B cell (primary cell): Measurements from ENCODE around the gene AP3M1. TPM values are rescaled to one million over a fixed set of nuclear protein-coding genes. Genes with fewer than 3 reads are reported as not detected.

Experiments
- ATAC-seq: fragments of 200-7000 bp; cut with Tn5 transposase; one replicate; pipeline ENCODE4 v1.10.0; 2021; ENCODE audit warnings: low read depth, mild to moderate bottlenecking, moderate number of reproducible peaks, moderate library complexity
- CTCF ChIA-PET: fragments of 350-600 bp; sonication (Branson Sonifier 250); formaldehyde crosslinking; loops from one replicate; lab custom pipeline; 2021; ENCODE audit warnings: antibody characterized with exemption, inconsistent platforms; lab: Charles Lee
- POLR2A ChIA-PET: fragments of 350-600 bp; sonication (Branson Sonifier 250); formaldehyde crosslinking; loops from one replicate; lab custom pipeline; 2021; ENCODE audit warnings: antibody characterized with exemption; lab: Charles Lee
- DNase-seq: peaks from one replicate; pipeline ENCODE4 v3.0.0; 2013
- H2AFZ ChIP-seq: 2 replicates; pipeline ENCODE4 v1.6.1; 2012; ENCODE audit warnings: mild to moderate bottlenecking, low read depth, low read length; ENCODE audit not compliant: insufficient read depth, poor library complexity, severe bottlenecking
- H3K27ac ChIP-seq, 2 donors: 1 replicate in 1 of 2; 2 replicates in 1 of 2; pipeline ENCODE4 v1.5.1; 2012 to 2013; ENCODE audit warnings: low read length in 2 of 2, mild to moderate bottlenecking in 2 of 2, moderate library complexity in 1 of 2
- H3K27me3 ChIP-seq, 4 experiments: fragments of 200-600 bp in 1 of 4; sonication (generic) in 1 of 4; replicated peaks in 1 of 4; 1 replicate in 2 of 4; 2 replicates in 2 of 4; pipeline versions ENCODE4 v1.6.1 to v1.7.0; 2013 to 2016; ENCODE audit warnings: low read length in 3 of 4, mild to moderate bottlenecking in 2 of 4, mixed read lengths in 1 of 4, moderate library complexity in 1 of 4; ENCODE audit not compliant: insufficient read depth in 4 of 4, control insufficient read depth in 3 of 4; ENCODE audit errors: control extremely low read depth in 1 of 4
- H3K36me3 ChIP-seq, 2 experiments: replicated peaks in 1 of 2; 1 replicate in 1 of 2; 2 replicates in 1 of 2; pipeline versions ENCODE4 v1.6.1 to v1.7.1; 2013; ENCODE audit warnings: low read length in 1 of 2; ENCODE audit not compliant: insufficient read depth in 2 of 2, control insufficient read depth in 1 of 2; ENCODE audit errors: control extremely low read depth in 1 of 2, extremely low read depth in 1 of 2
- H3K4me1 ChIP-seq, 2 donors: fragments of 200-600 bp in 1 of 2; sonication (generic) in 1 of 2; 1 replicate in 1 of 2; 2 replicates in 1 of 2; pipeline versions ENCODE4 v1.5.1 to v1.6.1; 2013 to 2017; ENCODE audit warnings: low read length in 2 of 2; ENCODE audit not compliant: control insufficient read depth in 2 of 2, insufficient read depth in 2 of 2
- H3K4me2 ChIP-seq: replicated peaks from 2 replicates; pipeline ENCODE3; 2012; ENCODE audit warnings: mild to moderate bottlenecking, low read depth, low read length; ENCODE audit not compliant: poor library complexity, severe bottlenecking
- H3K4me3 ChIP-seq, 5 experiments: fragments of 200-600 bp in 1 of 5; sonication (generic) in 1 of 5; 1 replicate in 3 of 5; 2 replicates in 2 of 5; pipeline versions ENCODE4 v1.5.1 to v1.7.0; 2011 to 2016; ENCODE audit warnings: low read length in 4 of 5, mild to moderate bottlenecking in 4 of 5, low read depth in 2 of 5, control low read depth in 1 of 5, moderate library complexity in 1 of 5; ENCODE audit not compliant: insufficient read depth in 1 of 5; ENCODE audit errors: control extremely low read depth in 1 of 5, extremely low read depth in 1 of 5
- H3K79me2 ChIP-seq: fragments of 200-600 bp; sonication (generic); one replicate; pipeline ENCODE4 v1.6.0; 2016; ENCODE audit warnings: low read length; ENCODE audit not compliant: control insufficient read depth, insufficient read depth
- H3K9ac ChIP-seq: fragments of 200-600 bp; sonication (generic); 2 replicates; pipeline ENCODE4 v1.6.1; 2017; ENCODE audit warnings: mild to moderate bottlenecking, low read length, moderate library complexity
- H3K9me3 ChIP-seq, 3 donors: one replicate each; pipeline versions ENCODE4 v1.6.1 to v1.7.1; 2013; ENCODE audit warnings: low read length in 2 of 3; ENCODE audit not compliant: control insufficient read depth in 2 of 3, insufficient read depth in 1 of 3; ENCODE audit errors: control extremely low read depth in 1 of 3
- H4K20me1 ChIP-seq: 2 replicates; pipeline ENCODE4 v1.6.0; 2012; ENCODE audit warnings: mild to moderate bottlenecking, low read length; ENCODE audit not compliant: insufficient read depth, control insufficient read depth, poor library complexity, severe bottlenecking
- H3K27ac Mint-ChIP-seq: one replicate; pipeline ENCODE4 v1.8.0; 2021; ENCODE audit warnings: mixed read lengths
- H3K27me3 Mint-ChIP-seq: one replicate; pipeline ENCODE4 v1.8.0; 2021; ENCODE audit warnings: mixed read lengths
- H3K4me1 Mint-ChIP-seq: one replicate; pipeline ENCODE4 v1.8.0; 2021; ENCODE audit warnings: mixed read lengths
- H3K4me3 Mint-ChIP-seq: one replicate; pipeline ENCODE4 v1.8.0; 2021; ENCODE audit warnings: mixed read lengths
- H3K9me3 Mint-ChIP-seq: one replicate; pipeline ENCODE4 v1.8.0; 2022; ENCODE audit warnings: mixed read lengths; ENCODE audit not compliant: insufficient read depth
- CTCF ChIP-seq: fragments of 200-600 bp; IDR thresholded peaks from one replicate; pipeline ENCODE4 v1.8.0; 2022; ENCODE audit warnings: antibody characterized with exemption, mild to moderate bottlenecking
- EZH2 ChIP-seq: IDR thresholded peaks from 2 replicates; pipeline ENCODE4 v1.6.1; 2012; ENCODE audit warnings: borderline replicate concordance, low read depth, mild to moderate bottlenecking, moderate library complexity, low read length; ENCODE audit not compliant: insufficient read depth, poor library complexity, severe bottlenecking
- WGBS: methylation state at CpG from one replicate; pipeline ENCODE4 v1.1.5; 2013; ENCODE audit warnings: missing lambda C conversion rate; ENCODE audit not compliant: insufficient coverage; 5-methylcytosine and 5-hydroxymethylcytosine counted together
- intact Hi-C: fragments of 100-400 bp; cut with micrococcal nuclease; formaldehyde crosslinking; loops from one replicate; pipeline ENCODE4 v1.10.0; 2022
- polyA plus RNA-seq: library from polyadenylated mRNA; depleted of rRNA; stranded (reverse); fragments of >200 nt; gene quantifications from 2 replicates; pipeline ENCODE4 v1.2.3, GENCODE V29; 2012
- total RNA-seq, 2 donors: library from RNA; stranded (reverse); fragments of 120-200 nt in 1 of 2; gene quantifications; 1 replicate in 1 of 2; 2 replicates in 1 of 2; pipeline versions ENCODE4 v1.2.3 to v1.2.4, GENCODE V29; 2013 to 2022

AP3M1 gene
- total and polyA plus RNA-seq, 2 donors (not counting 1 experiment from before 2014, with no cell fraction given), result 21.6 to 50.4 TPM

GRCh38 chr10:74083304-74083703 lies 67.3 kb downstream of the AP3M1 start:
- peaks cover 13 to 14% of the 10 kb centered on the region in 2 donors for H3K4me1 ChIP-seq
- no peak for ATAC-seq
- H3K27me3 Mint-ChIP-seq, result no peaks in the 10 kb centered on the region
- no peak overlapping the region for H3K4me2 ChIP-seq
- WGBS, result 100% methylated on average over 2 of the region's 2 CpGs
- no peak overlapping the region for H3K27ac ChIP-seq
- POLR2A ChIA-PET, result no interaction called here
- H3K4me3 ChIP-seq, result no peak overlapping the region
- H3K9me3 Mint-ChIP-seq, result no peaks in the 10 kb centered on the region
- H4K20me1 ChIP-seq, result no peaks in the 10 kb centered on the region
- TF ChIP-seq CTCF, result no peak
- TF ChIP-seq EZH2, result no peak
- H2AFZ ChIP-seq, result no peak overlapping the region
- peaks cover 3 to 9% of the 10 kb centered on the region in 2 experiments for H3K36me3 ChIP-seq
- no peak overlapping the region for H3K9ac ChIP-seq
- CTCF ChIA-PET, result interaction anchor here (0.6 to 7.2 kb wide), 8 partner anchors 9 to 203 kb away, joined by 3 to 219 read pairs (median 4); no protein-coding TSS in a partner anchor
- intact Hi-C loops, result loop anchor here (5.0 kb wide), 2 partner anchors 126 to 141 kb away; no protein-coding TSS in a partner anchor
- peaks cover 28% of the 10 kb centered on the region for H3K4me1 Mint-ChIP-seq
- H3K9me3 ChIP-seq, result no peaks in the 10 kb centered on the region
- H3K79me2 ChIP-seq, result no peaks in the 10 kb centered on the region
- no peaks in the 10 kb centered on the region for H3K27me3 ChIP-seq
- no peak for DNase-seq
- H3K4me3 Mint-ChIP-seq, result no peak overlapping the region
- no peak overlapping the region for H3K27ac Mint-ChIP-seq

- Mint-ChIP-seq H3K27me3 (no peaks in the 10 kb centered on the region), H3K9me3 (no peaks in the 10 kb centered on the region), H3K27ac (no peak overlapping the region), H3K4me3 (no peak overlapping the region), H3K4me1 (peaks cover 36% of the 10 kb centered on the region)
- H3K4me3 ChIP-seq, result no peak overlapping the region
- peaks cover 17 to 18% of the 10 kb centered on the region in 2 donors for H3K4me1 ChIP-seq
- peaks cover 3 to 9% of the 10 kb centered on the region in 2 experiments for H3K36me3 ChIP-seq
- no peak for TF ChIP-seq CTCF
- TF ChIP-seq EZH2, result no peak
- no peak overlapping the region for H3K27ac ChIP-seq
- H3K79me2 ChIP-seq, result no peaks in the 10 kb centered on the region
- ChIA-PET POLR2A (interaction anchor here (1.0 kb wide), 1 partner anchor 196 kb away, joined by 3 read pairs; no protein-coding TSS in a partner anchor), CTCF (interaction anchor here (0.6 to 7.2 kb wide), 34 partner anchors 8 to 590 kb away, joined by 3 to 219 read pairs (median 4); no protein-coding TSS in a partner anchor)
- intact Hi-C loops, result loop anchor here (1.0 to 5.0 kb wide), 4 partner anchors 125 to 233 kb away; no protein-coding TSS in a partner anchor
- ATAC-seq (no peak), DNase-seq (no peak)
- H4K20me1 ChIP-seq, result no peaks in the 10 kb centered on the region
- no peaks in the 10 kb centered on the region for H3K9me3 ChIP-seq
- 75% methylated on average over 2 of the region's 5 CpGs for WGBS
- no peak overlapping the region for H2AFZ ChIP-seq
- no peak overlapping the region for H3K4me2 ChIP-seq
- no peaks in the 10 kb centered on the region for H3K27me3 ChIP-seq
- no peak overlapping the region for H3K9ac ChIP-seq
Observed at GRCh38 chr10:74081941-74082718, 68.5 kb downstream of the AP3M1 start.
